K562 (cell line): ENCODE data around the gene TMEM270. TPM values are rescaled to one million over a fixed set of nuclear protein-coding genes. Genes with fewer than 3 reads are reported as not detected.

Experiments used
- BRD4 ChIP-seq: fragments of 200-600 bp; sonication (generic); IDR thresholded peaks from 2 replicates; pipeline ENCODE4 v1.6.1; 2017; ENCODE audit warnings: inconsistent platforms
- CTBP1 ChIP-seq: fragments of 450-650 bp; IDR thresholded peaks from 2 replicates; pipeline ENCODE4 v1.6.1; 2016; ENCODE audit warnings: borderline replicate concordance
- CTCF ChIP-seq, 3 experiments: IDR thresholded peaks in 2 of 3; conservative IDR thresholded peaks in 1 of 3; 2 replicates each; pipeline ENCODE4 v1.5.1; 2011 to 2012; ENCODE audit warnings: low read length in 3 of 3, mild to moderate bottlenecking in 3 of 3, control low read depth in 2 of 3, improper control_type of control experiment in 1 of 3, inconsistent platforms in 1 of 3, low read depth in 1 of 3, mixed read lengths in 1 of 3, moderate library complexity in 1 of 3; ENCODE audit not compliant: insufficient read depth in 2 of 3
- JUND ChIP-seq, 2 experiments: IDR thresholded peaks; 2 replicates in 1 of 2; 3 replicates in 1 of 2; pipeline ENCODE4 v1.6.1; 2011; ENCODE audit warnings: borderline replicate concordance in 2 of 2, low read depth in 2 of 2, low read length in 2 of 2, improper control_type of control experiment in 1 of 2, missing biosample characterization in 1 of 2, missing genetic modification characterization in 1 of 2, missing genetic modification reagents in 1 of 2
- RAD21 ChIP-seq, 2 experiments: fragments of 250-450 bp in 1 of 2; fragments of 450-650 bp in 1 of 2; sonication (Bioruptor Pico) in 1 of 2; formaldehyde crosslinking in 1 of 2; IDR thresholded peaks in 1 of 2; conservative IDR thresholded peaks in 1 of 2; 2 replicates each; pipeline versions ENCODE4 v1.4.0 to v1.8.0; 2020 to 2022; ENCODE audit warnings: mild to moderate bottlenecking in 2 of 2, moderate library complexity in 1 of 2
- RB1 ChIP-seq: fragments of 450-650 bp; IDR thresholded peaks from 2 replicates; pipeline ENCODE4 v1.6.1; 2017; ENCODE audit warnings: low read depth, mild to moderate bottlenecking
- REST ChIP-seq, 2 experiments: fragments of 450-650 bp; formaldehyde crosslinking in 1 of 2; IDR thresholded peaks; 2 replicates each; pipeline versions ENCODE4 v1.4.0 to v1.6.1; 2014 to 2020; ENCODE audit warnings: mild to moderate bottlenecking in 2 of 2, borderline replicate concordance in 1 of 2, low read depth in 1 of 2
- SMARCC2 ChIP-seq: fragments of 450-650 bp; IDR thresholded peaks from 2 replicates; pipeline ENCODE4 v1.6.1; 2017; ENCODE audit warnings: antibody characterized with exemption, moderate library complexity, mild to moderate bottlenecking, low read depth
- TAF9B ChIP-seq: fragments of 450-650 bp; IDR thresholded peaks from 2 replicates; pipeline ENCODE4 v1.6.1; 2018; ENCODE audit warnings: mild to moderate bottlenecking; ENCODE audit not compliant: partially characterized antibody
- TCF15 ChIP-seq: fragments of 250-450 bp; sonication (Bioruptor Pico); IDR thresholded peaks from 2 replicates; pipeline ENCODE4 v1.8.0; 2022; ENCODE audit warnings: moderate library complexity, mild to moderate bottlenecking, inconsistent platforms
- XRCC5 ChIP-seq: fragments of 200-400 bp; formaldehyde crosslinking; IDR thresholded peaks from 2 replicates; pipeline ENCODE4 v1.6.1; 2017; ENCODE audit warnings: low read depth, mild to moderate bottlenecking, low read length
- ZKSCAN3 ChIP-seq: fragments of 250-450 bp; sonication (Bioruptor Pico); IDR thresholded peaks from 2 replicates; pipeline ENCODE4 v1.4.0; 2020
- ZNF124 ChIP-seq: sonication (generic); formaldehyde crosslinking; IDR thresholded peaks from 2 replicates; pipeline ENCODE4 v1.8.1; 2022; ENCODE audit warnings: missing genetic modification reagents
- ZNF140 ChIP-seq: fragments of 250-450 bp; sonication (Bioruptor Pico); IDR thresholded peaks from 2 replicates; pipeline ENCODE4 v1.8.0; 2021; ENCODE audit warnings: moderate library complexity, mild to moderate bottlenecking, inconsistent platforms
- polyA plus RNA-seq, 8 experiments: library from polyadenylated mRNA; depleted of rRNA in 4 of 8; stranded (reverse) in 5 of 8; unstranded in 3 of 8; fragments of >200 nt; fragmentation: Nextera tagmentation in 2 of 8; fragmentation: Illumina TruSeq in 1 of 8; extraction: Ambion mirVana in 2 of 8; extraction: Trizol in 1 of 8; gene quantifications; 2 replicates each; pipeline versions ENCODE4 v1.2.1 to v1.2.3, GENCODE V29; 2011 to 2014; ENCODE audit warnings: inconsistent platforms in 1 of 8, missing spikeins in 1 of 8
- total RNA-seq, 7 experiments: library from RNA; depleted of rRNA in 6 of 7; stranded (reverse); fragments of >200 nt in 6 of 7; fragmentation: Illumina TruSeq in 2 of 7; extraction: Trizol in 2 of 7; gene quantifications; 2 replicates each; pipeline versions ENCODE4 v1.2.1 to v1.2.3, GENCODE V29; 2011 to 2021; ENCODE audit warnings: low replicate concordance in 1 of 7

The TMEM270 gene
- total and polyA plus RNA-seq, 9 of the 15 experiments (the other 6 are each of a cell fraction or from before 2014, with no cell fraction given), result not detected

- TF ChIP-seq REST (IDR thresholded peaks at IDR 0.05; ENCODE audit: borderline replicate concordance) (peak; percentile 79), REST (CRISPR knock-in tag; IDR thresholded peaks at IDR 0.05; ENCODE audit: low read depth) (no peak), TAF9B (no peak), SMARCC2 (no peak), CTCF (IDR thresholded peaks at IDR 0.05 in 2 of 3, conservative IDR thresholded peaks at IDR 0.05 in 1 of 3; ENCODE audit: insufficient read depth in 2 of 3, low read depth in 1 of 3, low read length in 3 of 3) (peak; percentile 72 to 94 (median 79)), ZNF140 (CRISPR knock-in tag) (no peak), JUND (IDR thresholded peaks at IDR 0.05; ENCODE audit: borderline replicate concordance, low read depth, low read length) (0 out of 2 replicates have a peak, but pooled peaks have one; percentile 7), JUND (tag; IDR thresholded peaks at IDR 0.05; ENCODE audit: borderline replicate concordance, low read depth, low read length) (no peak), ZKSCAN3 (CRISPR knock-in tag) (no peak), RAD21 (CRISPR knock-in tag; conservative IDR thresholded peaks at IDR 0.05 in 1 of 2, IDR thresholded peaks at IDR 0.05 in 1 of 2) (peak; percentile 84), TCF15 (CRISPR knock-in tag) (no peak), CTBP1 (no peak), ZNF124 (CRISPR knock-in tag) (no peak), RB1 (0 out of 2 replicates have a peak, but pooled peaks have one; percentile 30), BRD4 (no peak), XRCC5 (no peak)
Observed at GRCh38 chr7:73865738-73866445, 4.9 kb downstream of the TMEM270 start (continued).
